Measurements from ENCODE around the gene MTHFD2L. TPM values are rescaled to one million over a fixed set of nuclear protein-coding genes. Genes with fewer than 3 reads are reported as not detected.

MTHFD2L gene
- total RNA-seq, 1 donor from 2014 or later: 11.0 TPM

DNA sequence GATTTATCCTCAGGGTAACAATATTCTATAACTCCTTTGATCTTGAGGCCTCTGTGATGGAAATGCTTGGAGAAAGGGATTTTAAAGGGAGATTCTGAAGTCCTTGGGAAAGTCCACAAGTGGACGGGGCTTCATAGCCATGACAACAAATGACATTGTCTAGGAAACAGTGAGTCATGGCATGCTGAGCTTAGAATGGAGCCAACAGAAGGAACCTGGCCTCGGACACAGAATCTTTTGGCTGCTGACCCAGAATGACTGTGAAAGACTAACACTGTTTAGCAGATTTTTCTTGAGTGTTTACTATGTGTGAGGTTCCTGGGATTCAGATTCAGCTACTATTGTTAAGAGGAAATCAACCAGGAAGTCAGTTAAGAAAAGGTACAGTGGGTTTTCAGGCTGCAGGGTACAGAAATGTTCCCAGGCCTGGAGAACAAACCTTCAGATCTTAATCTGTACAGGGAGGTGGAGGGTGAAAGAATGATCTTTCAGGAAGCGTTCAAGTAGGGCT is 40.8 kb upstream of the MTHFD2L start:
- Histone ChIP-seq H3K9me3 (no peaks in the 10 kb centered on the region), H3K36me3 (no peaks in the 10 kb centered on the region), H3K27me3 (ENCODE audit: low read depth) (no peaks in the 10 kb centered on the region), H3K4me3 (no peak overlapping the region), H3K4me1 (peaks cover 24% of the 10 kb centered on the region), H3K27ac (peak overlapping the region; percentile 71)
- TF ChIP-seq, protein P1, sequence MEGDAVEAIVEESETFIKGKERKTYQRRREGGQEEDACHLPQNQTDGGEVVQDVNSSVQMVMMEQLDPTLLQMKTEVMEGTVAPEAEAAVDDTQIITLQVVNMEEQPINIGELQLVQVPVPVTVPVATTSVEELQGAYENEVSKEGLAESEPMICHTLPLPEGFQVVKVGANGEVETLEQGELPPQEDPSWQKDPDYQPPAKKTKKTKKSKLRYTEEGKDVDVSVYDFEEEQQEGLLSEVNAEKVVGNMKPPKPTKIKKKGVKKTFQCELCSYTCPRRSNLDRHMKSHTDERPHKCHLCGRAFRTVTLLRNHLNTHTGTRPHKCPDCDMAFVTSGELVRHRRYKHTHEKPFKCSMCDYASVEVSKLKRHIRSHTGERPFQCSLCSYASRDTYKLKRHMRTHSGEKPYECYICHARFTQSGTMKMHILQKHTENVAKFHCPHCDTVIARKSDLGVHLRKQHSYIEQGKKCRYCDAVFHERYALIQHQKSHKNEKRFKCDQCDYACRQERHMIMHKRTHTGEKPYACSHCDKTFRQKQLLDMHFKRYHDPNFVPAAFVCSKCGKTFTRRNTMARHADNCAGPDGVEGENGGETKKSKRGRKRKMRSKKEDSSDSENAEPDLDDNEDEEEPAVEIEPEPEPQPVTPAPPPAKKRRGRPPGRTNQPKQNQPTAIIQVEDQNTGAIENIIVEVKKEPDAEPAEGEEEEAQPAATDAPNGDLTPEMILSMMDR (IDR thresholded peaks at IDR 0.05): no peak
- peak; percentile 92 to 94 for ATAC-seq
- DNase-seq: peak; percentile 50
- intact Hi-C loops (cut with DNase I): no loop called here

DNA sequence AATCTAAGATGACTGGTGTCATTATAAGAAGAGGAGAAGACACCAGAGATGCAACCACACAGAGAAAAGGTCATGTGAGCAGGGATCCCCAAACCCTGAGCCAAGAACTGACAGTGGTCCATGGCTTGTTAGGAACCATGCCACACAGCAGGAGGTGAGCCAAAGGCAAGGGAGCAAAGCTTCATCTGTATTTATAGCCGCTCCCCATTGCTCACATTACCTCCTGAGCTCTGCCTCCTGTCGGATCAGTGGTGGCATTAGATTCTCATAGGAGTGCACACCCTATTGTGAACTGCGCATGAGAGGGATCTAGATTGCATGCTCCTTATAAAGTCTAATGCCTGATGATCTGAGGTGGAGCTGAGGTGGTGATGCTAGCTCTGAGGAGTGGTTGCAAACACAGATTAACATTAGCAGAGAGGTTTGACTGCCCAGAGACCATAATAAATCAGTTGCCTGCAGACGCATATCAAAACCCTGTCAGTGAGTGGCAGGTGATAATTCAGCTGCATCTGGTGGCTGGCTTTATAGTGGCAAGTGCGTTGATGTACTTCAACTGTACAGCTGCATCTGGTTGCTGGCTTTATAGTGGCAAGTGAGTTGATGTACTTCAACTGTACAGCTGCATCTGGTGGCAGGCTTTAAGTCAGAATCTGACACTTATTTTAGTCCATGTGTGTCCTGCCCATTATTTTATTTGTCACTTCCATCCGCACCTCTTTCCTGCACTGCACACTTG is 39.1 kb upstream of the MTHFD2L start:
- no peaks in the 10 kb centered on the region for H3K36me3 ChIP-seq
- no peaks in the 10 kb centered on the region for H3K27me3 ChIP-seq (ENCODE audit: low read depth)
- no peak for ATAC-seq
- H3K4me3 ChIP-seq: no peak overlapping the region
- no peak for DNase-seq
- TF ChIP-seq, protein P1 (IDR thresholded peaks at IDR 0.05): no peak
- no peaks in the 10 kb centered on the region for H3K9me3 ChIP-seq
- H3K4me1 ChIP-seq: peaks cover 25% of the 10 kb centered on the region
- H3K27ac ChIP-seq: peak overlapping the region; percentile 15
- intact Hi-C loops (cut with DNase I): no loop called here

DNA sequence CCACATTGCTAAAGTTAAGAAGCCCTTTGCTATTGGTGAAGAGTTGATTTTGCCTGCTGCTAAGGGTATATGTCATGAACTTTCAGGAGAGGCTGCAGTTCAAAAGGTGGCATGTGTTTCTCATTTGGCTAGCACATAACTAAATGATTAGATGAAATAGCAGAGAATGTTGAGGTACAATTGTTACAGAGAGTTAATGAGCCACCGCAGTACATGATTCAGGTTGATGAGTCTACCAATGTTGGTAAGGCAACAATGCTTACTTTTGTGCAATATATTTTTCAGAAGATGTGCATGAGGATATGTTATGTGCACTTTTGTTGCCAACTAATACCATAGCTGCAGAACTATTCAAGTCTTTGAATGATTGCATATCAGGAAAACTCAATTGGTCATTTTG is 37.8 kb upstream of the MTHFD2L start:
- ATAC-seq (no peak), DNase-seq (no peak)
- H3K27ac ChIP-seq: no peak overlapping the region
- no peak overlapping the region for H3K4me3 ChIP-seq
- H3K27me3 ChIP-seq (ENCODE audit: low read depth): no peaks in the 10 kb centered on the region
- H3K36me3 ChIP-seq: no peaks in the 10 kb centered on the region
- intact Hi-C loops (cut with DNase I): no loop called here
- TF ChIP-seq, protein P1 (IDR thresholded peaks at IDR 0.05): no peak
- H3K9me3 ChIP-seq: no peaks in the 10 kb centered on the region
- H3K4me1 ChIP-seq: peaks cover 25% of the 10 kb centered on the region

DNA sequence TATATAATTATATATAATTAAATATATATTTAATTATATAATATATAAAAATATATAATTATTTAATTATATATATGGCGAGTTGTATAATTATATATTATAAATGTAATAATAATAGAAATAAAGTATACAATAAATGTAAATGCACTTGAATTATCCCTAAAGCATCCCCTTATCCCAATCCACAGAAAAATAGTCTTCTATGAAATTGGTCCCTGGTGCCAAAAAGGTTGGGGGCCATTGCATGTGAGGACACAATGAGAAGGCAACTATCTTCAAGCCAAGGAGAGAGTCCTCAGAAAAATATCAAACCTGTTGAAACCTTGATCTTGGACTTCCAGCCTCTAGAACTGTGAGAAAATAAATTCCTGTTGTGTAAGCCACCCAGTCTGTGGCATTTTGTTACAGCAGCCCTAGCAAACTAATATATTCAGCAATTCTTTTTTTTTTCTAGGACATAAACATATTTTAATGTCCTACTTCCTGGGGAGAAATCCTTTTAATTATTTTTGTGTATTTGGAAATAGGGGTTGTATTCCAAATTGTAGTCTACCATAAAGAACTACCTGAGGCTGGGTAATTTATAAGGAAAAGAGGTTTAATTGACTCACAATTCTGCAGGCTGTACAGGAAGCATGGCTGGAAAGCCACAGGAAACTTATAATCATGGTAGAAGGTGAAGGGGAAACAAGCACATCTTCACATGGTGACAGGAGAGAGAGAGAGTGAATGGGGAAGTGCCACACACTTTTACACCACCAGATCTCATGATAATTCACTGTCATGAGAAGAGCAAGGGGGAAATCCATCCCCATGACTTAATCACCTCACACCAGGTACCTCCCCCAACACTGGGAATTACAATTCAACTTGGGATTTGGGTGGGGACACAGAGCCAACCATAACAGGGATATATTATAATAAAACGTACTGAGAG is 36.0 kb upstream of the MTHFD2L start:
- TF ChIP-seq, protein P1 (IDR thresholded peaks at IDR 0.05): no peak
- DNase-seq (no peak), ATAC-seq (no peak)
- intact Hi-C loops (cut with DNase I): no loop called here
- Histone ChIP-seq H3K27ac (no peak overlapping the region), H3K36me3 (no peaks in the 10 kb centered on the region), H3K9me3 (no peaks in the 10 kb centered on the region), H3K4me1 (peaks cover 18% of the 10 kb centered on the region), H3K27me3 (ENCODE audit: low read depth) (no peaks in the 10 kb centered on the region), H3K4me3 (no peak overlapping the region)

DNA sequence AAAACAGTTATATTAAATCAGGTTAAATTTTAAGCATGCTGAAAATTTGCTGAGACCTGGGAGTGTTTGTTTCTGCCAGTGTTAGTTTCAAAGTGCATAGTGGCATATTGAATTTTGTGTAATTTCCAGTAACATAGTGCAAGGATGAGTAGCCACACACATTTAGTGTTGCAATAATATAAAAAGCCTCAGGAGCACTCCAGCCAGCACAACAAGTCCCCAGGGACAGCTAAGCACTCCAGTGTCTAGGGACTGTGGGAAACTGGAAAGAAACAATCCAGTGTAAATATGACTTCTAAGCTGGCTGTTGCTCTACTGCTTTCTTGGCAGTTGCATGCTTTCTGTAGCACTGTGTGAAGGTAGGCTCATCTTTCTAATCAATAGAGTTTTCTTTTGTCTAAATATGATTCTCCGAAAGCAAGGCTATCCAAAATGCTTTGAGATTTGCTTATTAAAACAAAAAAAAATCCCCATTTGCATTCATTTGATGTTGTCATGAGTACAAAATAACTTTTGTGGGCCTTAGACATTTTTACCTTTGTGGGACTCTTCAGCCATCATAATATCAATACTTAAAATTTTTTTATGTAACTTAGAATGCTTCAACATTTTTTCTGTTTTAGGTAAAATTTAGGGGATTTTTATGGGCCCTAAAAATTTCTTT is 34.7 kb upstream of the MTHFD2L start:
- no peak overlapping the region for H3K27ac ChIP-seq
- H3K9me3 ChIP-seq: no peaks in the 10 kb centered on the region
- intact Hi-C loops (cut with DNase I): no loop called here
- H3K27me3 ChIP-seq (ENCODE audit: low read depth): no peaks in the 10 kb centered on the region
- TF ChIP-seq, protein P1 (IDR thresholded peaks at IDR 0.05): no peak
- H3K4me1 ChIP-seq: peaks cover 9% of the 10 kb centered on the region
- no peaks in the 10 kb centered on the region for H3K36me3 ChIP-seq
- no peak overlapping the region for H3K4me3 ChIP-seq
- DNase-seq (no peak), ATAC-seq (peak; percentile 89 to 97)

Measured in lower lobe of right lung (tissue), 2 donors.